Fibroblast of lung (primary cell): Measurements from ENCODE around the gene GALNT2. TPM values are rescaled to one million over a fixed set of nuclear protein-coding genes. Genes with fewer than 3 reads are reported as not detected.

Source experiments
- DNase-seq, 2 donors: peaks; one replicate each; pipeline versions ENCODE4 v3.0.0 to v3.0.0-alpha.2; 2010; ENCODE audit warnings: low read depth in 2 of 2
- H2AFZ ChIP-seq: 2 replicates; pipeline ENCODE4 v1.5.1; 2012; ENCODE audit warnings: low read length, control low read depth, inconsistent platforms
- H3K27ac ChIP-seq: 2 replicates; pipeline ENCODE4 v1.5.1; 2011; ENCODE audit warnings: low read length, control low read depth; ENCODE audit not compliant: insufficient read depth
- H3K27me3 ChIP-seq: 2 replicates; pipeline ENCODE4 v1.5.1; 2011; ENCODE audit warnings: mild to moderate bottlenecking, low read length; ENCODE audit not compliant: control insufficient read depth, insufficient read depth
- H3K36me3 ChIP-seq: 2 replicates; pipeline ENCODE4 v1.5.1; 2011; ENCODE audit warnings: low read length; ENCODE audit not compliant: control insufficient read depth, insufficient read depth
- H3K4me1 ChIP-seq: 2 replicates; pipeline ENCODE4 v1.5.1; 2011; ENCODE audit warnings: low read length; ENCODE audit not compliant: control insufficient read depth, insufficient read depth; ENCODE audit errors: extremely low read depth
- H3K4me2 ChIP-seq: 2 replicates; pipeline ENCODE4 v1.5.1; 2011; ENCODE audit warnings: low read length, control low read depth; ENCODE audit not compliant: insufficient read depth; ENCODE audit errors: extremely low read depth
- H3K4me3 ChIP-seq, 4 experiments: fragments of 200-600 bp in 1 of 4; sonication (generic) in 1 of 4; replicated peaks in 1 of 4; 2 replicates each; pipeline ENCODE4 v1.5.1; 2011 to 2016; ENCODE audit warnings: low read length in 4 of 4, low read depth in 3 of 4, mild to moderate bottlenecking in 3 of 4, control low read depth in 2 of 4, inconsistent platforms in 1 of 4, mixed read lengths in 1 of 4; ENCODE audit not compliant: insufficient read depth in 1 of 4; ENCODE audit errors: control extremely low read depth in 1 of 4
- H3K79me2 ChIP-seq: 2 replicates; pipeline ENCODE4 v1.5.1; 2012; ENCODE audit warnings: mild to moderate bottlenecking, low read length, inconsistent platforms; ENCODE audit not compliant: control insufficient read depth, insufficient read depth
- H3K9ac ChIP-seq: 2 replicates; pipeline ENCODE4 v1.5.1; 2011; ENCODE audit warnings: mild to moderate bottlenecking, low read length, control low read depth; ENCODE audit not compliant: insufficient read depth
- H3K9me3 ChIP-seq: 2 replicates; pipeline ENCODE4 v1.5.1; 2012; ENCODE audit warnings: low read depth, low read length; ENCODE audit not compliant: control insufficient read depth, insufficient read depth
- H4K20me1 ChIP-seq: 2 replicates; pipeline ENCODE4 v1.5.1; 2011; ENCODE audit warnings: low read length; ENCODE audit not compliant: control insufficient read depth, insufficient read depth; ENCODE audit errors: extremely low read depth
- CTCF ChIP-seq, 2 donors: IDR thresholded peaks in 1 of 2; conservative IDR thresholded peaks in 1 of 2; 1 replicate in 1 of 2; 2 replicates in 1 of 2; pipeline ENCODE4 v1.5.1; 2011 to 2012; ENCODE audit warnings: low read length in 2 of 2, control low read depth in 1 of 2, inconsistent platforms in 1 of 2, low read depth in 1 of 2, mild to moderate bottlenecking in 1 of 2
- EZH2 ChIP-seq: IDR thresholded peaks from 2 replicates; pipeline ENCODE4 v1.5.1; 2012; ENCODE audit warnings: low read length, control low read depth, mild to moderate bottlenecking; ENCODE audit errors: missing control alignments
- polyA plus RNA-seq, 2 donors: library from polyadenylated mRNA; depleted of rRNA in 1 of 2; stranded (reverse) in 1 of 2; unstranded in 1 of 2; fragments of >200 nt; gene quantifications; 2 replicates each; pipeline ENCODE4 v1.2.1, GENCODE V29; 2011 to 2012; ENCODE audit warnings: missing spikeins in 1 of 2
- total RNA-seq: library from RNA; depleted of rRNA; stranded (reverse); fragments of >200 nt; gene quantifications from 2 replicates; pipeline ENCODE4 v1.2.1, GENCODE V29; 2014

Gene GALNT2
- total and polyA plus RNA-seq, 2 donors (not counting 1 experiment from before 2014, with no cell fraction given), result 106 to 115 TPM

- H3K4me2 ChIP-seq, result no peak overlapping the region
- no peak overlapping the region for H2AFZ ChIP-seq
- no peaks in the 10 kb centered on the region for H4K20me1 ChIP-seq
- no peaks in the 10 kb centered on the region for H3K79me2 ChIP-seq
- DNase-seq, result no peak
- H3K9ac ChIP-seq, result no peak overlapping the region
- no peak overlapping the region for H3K27ac ChIP-seq
- H3K4me3 ChIP-seq, result no peak overlapping the region
- no peaks in the 10 kb centered on the region for H3K9me3 ChIP-seq
- H3K4me1 ChIP-seq, result no peaks in the 10 kb centered on the region
- no peak for TF ChIP-seq EZH2
- TF ChIP-seq CTCF (conservative IDR thresholded peaks at IDR 0.05 in 1 of 2, IDR thresholded peaks at IDR 0.05 in 1 of 2; ENCODE audit: low read depth in 1 of 2, low read length in 2 of 2), result no peak
- no peaks in the 10 kb centered on the region for H3K27me3 ChIP-seq
- H3K36me3 ChIP-seq, result no peaks in the 10 kb centered on the region
Measured at GRCh38 chr1:230317823-230318819, 251.1 kb downstream of the GALNT2 start.

GRCh38 chr1:230319014-230319747 is 252.1 kb downstream of the GALNT2 start:
- H3K27ac ChIP-seq, result no peak overlapping the region
- H3K79me2 ChIP-seq, result no peaks in the 10 kb centered on the region
- DNase-seq, result no peak
- no peaks in the 10 kb centered on the region for H3K36me3 ChIP-seq
- no peaks in the 10 kb centered on the region for H3K27me3 ChIP-seq
- no peak overlapping the region for H2AFZ ChIP-seq
- no peak overlapping the region for H3K4me3 ChIP-seq
- no peak overlapping the region for H3K9ac ChIP-seq
- no peak for TF ChIP-seq CTCF (conservative IDR thresholded peaks at IDR 0.05 in 1 of 2, IDR thresholded peaks at IDR 0.05 in 1 of 2; ENCODE audit: low read depth in 1 of 2, low read length in 2 of 2)
- TF ChIP-seq EZH2, result no peak
- H3K9me3 ChIP-seq, result no peaks in the 10 kb centered on the region
- H3K4me1 ChIP-seq, result no peaks in the 10 kb centered on the region
- no peak overlapping the region for H3K4me2 ChIP-seq
- H4K20me1 ChIP-seq, result no peaks in the 10 kb centered on the region

GRCh38 chr1:230320804-230321203 is 253.8 kb downstream of the GALNT2 start:
- Histone ChIP-seq H4K20me1 (no peaks in the 10 kb centered on the region), H3K79me2 (no peaks in the 10 kb centered on the region), H3K4me3 (no peak overlapping the region), H3K27me3 (no peaks in the 10 kb centered on the region), H2AFZ (no peak overlapping the region), H3K27ac (no peak overlapping the region), H3K9ac (no peak overlapping the region), H3K4me2 (no peak overlapping the region), H3K36me3 (no peaks in the 10 kb centered on the region), H3K9me3 (no peaks in the 10 kb centered on the region), H3K4me1 (no peaks in the 10 kb centered on the region)
- DNase-seq, result no peak
- TF ChIP-seq CTCF (conservative IDR thresholded peaks at IDR 0.05 in 1 of 2, IDR thresholded peaks at IDR 0.05 in 1 of 2; ENCODE audit: low read depth in 1 of 2, low read length in 2 of 2) (no peak), EZH2 (no peak)
